Esophagus muscularis mucosa (tissue), 4 donors: ENCODE measurements around the gene HRH2.

Experiments used
- CTCF ChIP-seq, 3 experiments: fragments of 200-600 bp in 2 of 3; fragments of 450-650 bp in 1 of 3; sonication (generic) in 2 of 3; IDR thresholded peaks; one replicate each; pipeline ENCODE4 v1.5.1; 2017 to 2019; ENCODE audit warnings: antibody characterized with exemption in 3 of 3, mild to moderate bottlenecking in 2 of 3, moderate library complexity in 1 of 3
- EP300 ChIP-seq: sonication (generic); formaldehyde crosslinking; IDR thresholded peaks from one replicate; pipeline ENCODE4 v1.6.1; 2017; ENCODE audit warnings: antibody characterized with exemption
- POLR2A ChIP-seq: fragments of 450-650 bp; IDR thresholded peaks from one replicate; pipeline ENCODE4 v1.6.1; 2017; ENCODE audit warnings: antibody characterized with exemption, moderate library complexity, mild to moderate bottlenecking, low read depth
- POLR2AphosphoS5 ChIP-seq, 2 donors: sonication (generic); formaldehyde crosslinking; IDR thresholded peaks; one replicate each; pipeline ENCODE4 v1.6.1; 2017; ENCODE audit warnings: antibody characterized with exemption in 2 of 2

- TF ChIP-seq CTCF (IDR thresholded peaks at IDR 0.05) (no peak), POLR2A (no peak), POLR2AphosphoS5 (IDR thresholded peaks at IDR 0.05) (no peak), EP300 (no peak)
These were observed 17.0 kb downstream of the HRH2 start for GRCh38 chr5:175674731-175675346.
